ENCODE measurements around the gene TNRC6C.

DNA sequence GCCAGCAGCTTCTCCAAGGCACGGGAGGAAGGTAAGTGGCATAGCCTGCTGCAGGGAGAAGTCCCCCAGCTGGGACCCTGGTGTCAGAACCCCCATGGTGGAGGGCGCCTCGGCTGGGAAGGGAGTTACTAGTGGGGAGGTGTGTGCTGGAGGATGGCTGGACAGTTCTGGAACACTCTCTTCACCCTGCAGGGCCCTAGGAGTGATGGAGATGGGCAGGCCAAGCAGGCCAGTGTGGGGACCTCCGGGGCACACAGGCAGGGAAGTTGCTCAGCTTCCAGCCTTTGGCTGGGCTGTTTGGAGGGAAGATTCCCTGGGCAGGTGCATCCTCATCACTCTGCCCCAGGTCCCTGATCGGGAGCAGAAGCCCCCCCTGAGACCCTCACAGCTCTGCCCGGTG is 188.4 kb downstream of the TNRC6C start:
- TF ChIP-seq, protein P1, sequence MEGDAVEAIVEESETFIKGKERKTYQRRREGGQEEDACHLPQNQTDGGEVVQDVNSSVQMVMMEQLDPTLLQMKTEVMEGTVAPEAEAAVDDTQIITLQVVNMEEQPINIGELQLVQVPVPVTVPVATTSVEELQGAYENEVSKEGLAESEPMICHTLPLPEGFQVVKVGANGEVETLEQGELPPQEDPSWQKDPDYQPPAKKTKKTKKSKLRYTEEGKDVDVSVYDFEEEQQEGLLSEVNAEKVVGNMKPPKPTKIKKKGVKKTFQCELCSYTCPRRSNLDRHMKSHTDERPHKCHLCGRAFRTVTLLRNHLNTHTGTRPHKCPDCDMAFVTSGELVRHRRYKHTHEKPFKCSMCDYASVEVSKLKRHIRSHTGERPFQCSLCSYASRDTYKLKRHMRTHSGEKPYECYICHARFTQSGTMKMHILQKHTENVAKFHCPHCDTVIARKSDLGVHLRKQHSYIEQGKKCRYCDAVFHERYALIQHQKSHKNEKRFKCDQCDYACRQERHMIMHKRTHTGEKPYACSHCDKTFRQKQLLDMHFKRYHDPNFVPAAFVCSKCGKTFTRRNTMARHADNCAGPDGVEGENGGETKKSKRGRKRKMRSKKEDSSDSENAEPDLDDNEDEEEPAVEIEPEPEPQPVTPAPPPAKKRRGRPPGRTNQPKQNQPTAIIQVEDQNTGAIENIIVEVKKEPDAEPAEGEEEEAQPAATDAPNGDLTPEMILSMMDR (IDR thresholded peaks at IDR 0.05; ENCODE audit: borderline replicate concordance, extremely low read depth, low read length, poor library complexity, severe bottlenecking) = no peak
- TF ChIP-seq EZH2 (IDR thresholded peaks at IDR 0.05; ENCODE audit: borderline replicate concordance, low read depth, low read length, severe bottlenecking) = no peak
